PC-3 (cell line): ENCODE data around the gene RCBTB2. TPM values are rescaled to one million over a fixed set of nuclear protein-coding genes. Genes with fewer than 3 reads are reported as not detected.

ENCODE experiments used
- ATAC-seq: fragments of 200-7000 bp; cut with Tn5 transposase; 2 replicates; pipeline ENCODE4 v1.9.1; 2020; ENCODE audit warnings: mild to moderate bottlenecking, moderate library complexity
- Bru-seq: library from RNA; stranded (reverse); fragments of 400-500 nt; gene quantifications from one replicate; lab custom pipeline; 2021; lab: Mats Ljungman, UMichigan
- BruChase-seq, 2 experiments: library from RNA; stranded (reverse); fragments of 400-500 nt; gene quantifications; one replicate each; lab custom pipeline; 2021; lab: Mats Ljungman, UMichigan
- BruUV-seq: library from RNA; stranded (reverse); fragments of 400-500 nt; replicated peaks from 2 replicates; lab custom pipeline; 2021; lab: Mats Ljungman, UMichigan
- CTCF ChIA-PET: fragments of 300-600 bp; sonication (Branson Sonifier 250); formaldehyde crosslinking; loops from one replicate; lab custom pipeline; 2022; ENCODE audit warnings: antibody characterized with exemption; lab: Charles Lee
- POLR2A ChIA-PET: fragments of 300-600 bp; sonication (Branson Sonifier 250); formaldehyde crosslinking; loops from one replicate; lab custom pipeline; 2022; ENCODE audit warnings: antibody characterized with exemption; ENCODE audit not compliant: unreplicated experiment; lab: Charles Lee
- DNase-seq: peaks from one replicate; pipeline ENCODE4 v3.0.0-alpha.2; 2015
- H2AFZ ChIP-seq: fragments of 300-600 bp; sonication (generic); 2 replicates; pipeline ENCODE4 v1.6.0; 2016; ENCODE audit warnings: antibody characterized with exemption, low read length
- H3F3A ChIP-seq: fragments of 300-600 bp; sonication (generic); one replicate; pipeline ENCODE4 v1.6.0; 2017; ENCODE audit warnings: antibody characterized with exemption, low read length, control low read depth, mild to moderate bottlenecking; ENCODE audit not compliant: unreplicated experiment
- H3K27ac ChIP-seq: fragments of 300-600 bp; sonication (generic); 2 replicates; pipeline ENCODE4 v1.5.1; 2016; ENCODE audit warnings: mild to moderate bottlenecking, low read length
- H3K27me3 ChIP-seq: fragments of 300-600 bp; sonication (generic); 2 replicates; pipeline ENCODE4 v1.6.1; 2016; ENCODE audit warnings: low read length, mixed read lengths
- H3K36me3 ChIP-seq: fragments of 300-600 bp; sonication (generic); 2 replicates; pipeline ENCODE4 v1.6.1; 2016; ENCODE audit warnings: low read depth, mixed run types, low read length, mixed read lengths
- H3K4me1 ChIP-seq: fragments of 300-600 bp; sonication (generic); 2 replicates; pipeline ENCODE4 v1.5.1; 2016; ENCODE audit warnings: low read length; ENCODE audit not compliant: insufficient read depth
- H3K4me2 ChIP-seq: fragments of 300-600 bp; sonication (generic); 2 replicates; pipeline ENCODE4 v1.6.0; 2016; ENCODE audit warnings: low read length
- H3K4me3 ChIP-seq: fragments of 300-600 bp; sonication (generic); 2 replicates; pipeline ENCODE4 v1.5.1; 2016; ENCODE audit warnings: mild to moderate bottlenecking, low read length, mixed read lengths
- H3K79me2 ChIP-seq: fragments of 300-600 bp; sonication (generic); 2 replicates; pipeline ENCODE4 v1.6.1; 2017; ENCODE audit warnings: low read length, mixed read lengths
- H3K9ac ChIP-seq: fragments of 300-600 bp; sonication (generic); 2 replicates; pipeline ENCODE4 v1.6.0; 2016; ENCODE audit warnings: mild to moderate bottlenecking, low read length
- H3K9me2 ChIP-seq: fragments of 300-600 bp; sonication (generic); replicated peaks from 2 replicates; pipeline ENCODE4 v1.6.1; 2016; ENCODE audit warnings: mixed run types, low read length, mixed read lengths
- H3K9me3 ChIP-seq: fragments of 300-600 bp; sonication (generic); 2 replicates; pipeline ENCODE4 v1.6.1; 2016; ENCODE audit warnings: low read length, mixed read lengths
- H4K20me1 ChIP-seq: fragments of 300-600 bp; sonication (generic); 2 replicates; pipeline ENCODE4 v1.6.1; 2016; ENCODE audit warnings: low read length, mixed read lengths
- CTCF ChIP-seq: fragments of 300-600 bp; sonication (generic); conservative IDR thresholded peaks from 2 replicates; pipeline ENCODE4 v1.5.1; 2017; ENCODE audit warnings: antibody characterized with exemption, low read depth, mild to moderate bottlenecking, low read length
- EZH2 ChIP-seq: fragments of 300-600 bp; sonication (generic); IDR thresholded peaks from one replicate; pipeline ENCODE4 v1.6.1; 2017; ENCODE audit warnings: antibody characterized with exemption, mild to moderate bottlenecking, low read length; ENCODE audit not compliant: unreplicated experiment
- EZH2phosphoT487 ChIP-seq: fragments of 300-600 bp; sonication (generic); IDR thresholded peaks from 2 replicates; pipeline ENCODE4 v1.6.1; 2018; ENCODE audit warnings: mild to moderate bottlenecking, antibody characterized with exemption, low read length, borderline replicate concordance
- intact Hi-C: fragments of 100-400 bp; cut with micrococcal nuclease; formaldehyde crosslinking; loops from 2 replicates; pipeline ENCODE4 v1.9.0; 2023
- long read RNA-seq: library from polyadenylated mRNA; unstranded; transcript quantifications from one replicate; pipeline ENCODE4 v2.0.0, GENCODE V29; 2021; ENCODE audit not compliant: unreplicated experiment
- total RNA-seq: library from RNA; depleted of rRNA; stranded (reverse); fragments of >200 nt; gene quantifications from 2 replicates; pipeline ENCODE4 v1.2.3, GENCODE V29; 2014; rRNA removed

Gene RCBTB2
- total RNA-seq (2.1 and 2.5 TPM in 2 replicates), Bru-seq, nascent RNA (percentile 45 among the genes with signal in this experiment), BruChase-seq, experiment 1, labeled RNA remaining after a 6-hour chase (percentile 46 among the genes with signal in this experiment), BruChase-seq, experiment 2, labeled RNA remaining after a 2-hour chase (percentile 54 among the genes with signal in this experiment)
- long read RNA-seq, transcript RCBTB2-201 (15 exons, 3,232 nt) = major isoform, 9 of 25 reads
- long read RNA-seq, partial matches to known transcripts = 9 of 25 reads
- long read RNA-seq, other reads (novel, unspliced or antisense) = 3 of 25 reads

DNA sequence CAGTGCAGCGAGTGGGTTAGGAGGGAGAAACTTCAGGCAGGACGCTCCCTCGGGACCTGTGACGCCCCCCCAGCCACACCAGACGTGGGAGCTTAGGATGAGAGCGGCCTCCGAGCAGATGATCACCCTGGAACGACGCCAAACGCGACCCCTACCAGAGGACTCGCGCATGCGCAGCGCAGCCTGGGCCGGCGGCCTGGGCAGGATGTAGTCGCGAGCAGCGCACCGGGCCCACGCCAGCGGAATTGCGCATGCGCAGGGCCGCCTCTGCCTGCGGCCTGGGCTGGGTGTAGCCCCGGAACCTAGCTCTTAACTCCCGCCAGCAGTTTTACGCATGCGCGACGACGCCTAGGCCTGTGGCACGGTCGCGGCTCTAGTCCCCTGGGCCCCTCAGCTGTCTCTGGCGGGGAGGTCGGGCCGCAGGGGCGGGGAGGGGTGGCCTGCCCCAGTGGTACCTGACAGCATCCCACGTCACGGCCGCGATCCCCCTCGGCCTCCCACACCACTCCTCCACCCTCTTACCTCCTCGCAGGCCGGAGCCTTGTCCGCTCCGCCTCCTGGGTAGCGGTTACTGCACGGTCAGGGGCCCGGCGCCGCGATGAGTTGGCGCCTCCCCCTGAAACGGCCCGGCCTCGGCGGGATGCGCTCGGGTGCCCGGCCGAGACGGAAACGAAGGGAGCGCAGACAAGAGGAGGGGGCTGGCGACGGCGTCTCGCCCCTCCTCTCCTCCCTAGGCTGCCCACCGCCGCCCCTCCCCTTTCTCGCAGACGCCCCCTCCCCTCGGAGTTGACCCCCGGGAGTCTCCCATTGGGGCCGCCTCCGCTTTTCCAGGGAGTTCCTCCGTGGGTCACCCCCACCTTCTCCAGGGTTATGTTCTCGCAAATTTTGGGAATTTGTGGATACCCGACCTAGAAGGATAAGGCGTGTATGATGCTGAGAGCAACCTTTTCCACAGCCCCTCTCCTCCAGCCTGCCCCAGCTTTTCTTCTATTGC lies at the start of gene RCBTB2:
TSS of gene RCBTB2 (minus strand) at position 575 of the 994 bp plus-strand sequence. CDS start 11,141 bp downstream, outside the sequence.
- TF ChIP-seq CTCF (no peak), EZH2phosphoT487 (no peak), EZH2 (no peak)
- Histone ChIP-seq H3K4me2 (peak within 1 kb of the TSS; percentile 81), H3K9ac (peak within 1 kb of the TSS; percentile 94), H3K79me2 (no peaks in the 10 kb centered on the region), H3K27me3 (no peaks in the 10 kb centered on the region), H3K4me1 (peaks cover 7% of the 10 kb centered on the region; the same call in 1 of the 2 replicates), H3K27ac (peak within 1 kb of the TSS; percentile 54), H3K36me3 (no peaks in the 10 kb centered on the region), H4K20me1 (no peaks in the 10 kb centered on the region), H3K4me3 (peak within 1 kb of the TSS; percentile 88), H2AFZ (peak within 1 kb of the TSS; percentile 97), H3K9me3 (no peaks in the 10 kb centered on the region), H3K9me2 (0 out of 2 replicates have a peak, but pooled peaks cover 1% of the 10 kb centered on the region), H3F3A (no peaks in the 10 kb centered on the region)
- DNase-seq (peak; percentile 95), ATAC-seq (peak; percentile 90)
- intact Hi-C loops = loop anchor here (1.0 to 5.0 kb wide), 4 partner anchors 41 to 199 kb away; partner anchors contain the start of gene LPAR6
- BruUV-seq = no TSS peak
- ChIA-PET CTCF (interaction anchor here (0.6 kb wide), 1 partner anchor 132 kb away, joined by 3 read pairs; no protein-coding TSS in a partner anchor), POLR2A (interaction anchor here (0.6 to 1.0 kb wide), 6 partner anchors 14 to 176 kb away, joined by 3 to 8 read pairs (median 3); no protein-coding TSS in a partner anchor)

DNA sequence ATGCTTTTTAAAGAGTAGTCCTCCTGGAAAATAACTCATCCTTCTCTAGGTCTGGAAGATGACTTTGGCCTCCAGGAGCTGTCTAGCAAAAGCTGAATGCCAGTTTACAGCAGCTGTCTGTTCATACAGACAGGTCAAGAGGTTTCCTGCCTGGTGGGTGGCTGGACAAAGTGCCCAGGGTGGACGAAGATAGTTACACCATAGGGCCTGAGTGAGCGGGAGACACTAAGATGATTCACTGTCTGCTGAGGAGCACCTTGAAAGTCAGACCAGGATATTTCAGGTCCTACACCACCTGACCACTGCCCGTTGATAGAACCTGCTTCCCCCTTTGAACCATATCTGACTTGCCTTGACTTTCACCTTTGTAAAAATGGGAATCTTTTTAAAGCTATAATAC lies 49.2 kb upstream of the RCBTB2 start:
- ChIA-PET CTCF (interaction anchor here (0.5 kb wide), 1 partner anchor 487 kb away, joined by 3 read pairs; the partner anchor contains the start of gene MED4), POLR2A (no interaction called here)
- no TSS peak for BruUV-seq
- Histone ChIP-seq H3K4me1 (peaks cover 30% of the 10 kb centered on the region), H4K20me1 (no peaks in the 10 kb centered on the region), H3K9me2 (no peaks in the 10 kb centered on the region), H3K79me2 (no peaks in the 10 kb centered on the region), H3K36me3 (no peaks in the 10 kb centered on the region; the same call in 1 of the 2 replicates), H2AFZ (no peak overlapping the region), H3K27ac (no peak overlapping the region), H3K9me3 (no peaks in the 10 kb centered on the region), H3K9ac (no peak overlapping the region), H3K27me3 (no peaks in the 10 kb centered on the region), H3F3A (no peaks in the 10 kb centered on the region), H3K4me3 (no peak overlapping the region), H3K4me2 (no peak overlapping the region)
- no peak for DNase-seq
- TF ChIP-seq EZH2 = no peak
- intact Hi-C loops = loop anchor here (2.0 to 10.0 kb wide), 2 partner anchors 347 to 455 kb away; partner anchors contain the start of gene ITM2B
- ATAC-seq = no peak

DNA sequence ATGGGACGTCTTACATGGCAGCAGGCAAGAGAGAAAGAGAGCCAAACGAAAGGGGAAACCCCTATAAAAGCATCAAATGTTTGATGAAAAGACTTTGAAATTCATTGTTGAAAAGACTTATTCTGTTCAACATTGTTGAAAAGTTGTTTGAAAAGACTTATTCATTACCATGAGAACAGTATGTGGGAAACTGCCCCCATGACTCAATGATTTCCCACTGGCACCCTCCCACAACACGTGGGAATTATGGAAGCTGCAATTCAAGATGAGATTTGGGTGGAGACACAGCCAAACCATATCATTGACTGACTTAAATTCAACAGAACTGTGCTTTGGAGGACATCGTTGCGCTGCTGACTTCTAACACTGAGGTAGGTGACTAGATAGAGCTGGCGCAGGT lies 48.0 kb upstream of the RCBTB2 start:
- H3K9ac ChIP-seq = no peak overlapping the region
- H3K4me1 ChIP-seq = peaks cover 24% of the 10 kb centered on the region
- POLR2A ChIA-PET = no interaction called here
- no peaks in the 10 kb centered on the region for H3K9me3 ChIP-seq
- no peaks in the 10 kb centered on the region for H3K79me2 ChIP-seq
- H3K4me3 ChIP-seq = no peak overlapping the region
- H3K27me3 ChIP-seq = no peaks in the 10 kb centered on the region
- intact Hi-C loops = loop anchor here (1.0 to 10.0 kb wide), 4 partner anchors 48 to 346 kb away; partner anchors contain the start of genes ITM2B and RCBTB2
- no peaks in the 10 kb centered on the region; the same call in 1 of the 2 replicates for H3K36me3 ChIP-seq
- H3K4me2 ChIP-seq = no peak overlapping the region
- H3K9me2 ChIP-seq = no peaks in the 10 kb centered on the region
- no peak overlapping the region for H2AFZ ChIP-seq
- no peaks in the 10 kb centered on the region for H4K20me1 ChIP-seq
- no TSS peak for BruUV-seq
- no peaks in the 10 kb centered on the region for H3F3A ChIP-seq
- DNase-seq = no peak
- H3K27ac ChIP-seq = no peak overlapping the region
- TF ChIP-seq EZH2phosphoT487 = no peak
- TF ChIP-seq CTCF = no peak
- no peak for TF ChIP-seq EZH2
- ATAC-seq = no peak
- CTCF ChIA-PET = interaction anchor here (0.5 to 1.6 kb wide), 3 partner anchors 178 to 253 kb away, joined by 5 to 31 read pairs (median 5); no protein-coding TSS in a partner anchor
